ENCODE data around the gene FAM117B. TPM values are rescaled to one million over a fixed set of nuclear protein-coding genes. Genes with fewer than 3 reads are reported as not detected.

FAM117B gene
- total RNA-seq, 1 donor from 2014 or later, result 28.9 TPM

GRCh38 chr2:202693503-202693902 is 58.7 kb downstream of the FAM117B start:
- Mint-ChIP-seq H3K9me3 (ENCODE audit: unreplicated experiment) (no peaks in the 10 kb centered on the region), H3K27me3 (ENCODE audit: unreplicated experiment) (no peaks in the 10 kb centered on the region), H3K36me3 (ENCODE audit: unreplicated experiment) (no peaks in the 10 kb centered on the region), H3K4me1 (ENCODE audit: low read depth, unreplicated experiment) (no peaks in the 10 kb centered on the region), H3K4me3 (ENCODE audit: unreplicated experiment) (no peak overlapping the region), H3K27ac (ENCODE audit: unreplicated experiment) (no peak overlapping the region)
- DNase-seq, result no peak
- no peak for TF ChIP-seq CTCF (IDR thresholded peaks at IDR 0.05; ENCODE audit: partially characterized antibody, unreplicated experiment)

DNA sequence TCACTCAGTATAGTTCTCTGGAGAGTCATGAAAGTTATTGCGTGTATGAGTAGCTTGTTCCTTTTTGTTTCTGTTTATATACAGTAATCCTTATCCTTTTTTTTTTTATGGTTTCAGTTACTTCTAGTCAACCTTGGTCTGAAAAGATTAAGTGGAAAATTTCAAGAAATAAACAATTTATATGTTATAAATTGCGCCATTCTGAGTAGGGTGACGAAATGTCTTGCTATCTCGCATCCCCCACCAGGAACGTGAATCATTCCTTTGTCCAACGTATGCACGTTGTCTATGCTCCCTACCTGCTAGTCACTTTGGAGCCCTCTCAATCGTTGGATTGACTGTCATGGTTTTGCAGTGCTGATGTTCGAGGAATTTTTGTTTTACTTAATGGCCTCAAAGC is 60.4 kb downstream of the FAM117B start:
- no peak overlapping the region for H3K27ac Mint-ChIP-seq (ENCODE audit: unreplicated experiment)
- H3K36me3 Mint-ChIP-seq (ENCODE audit: unreplicated experiment), result no peaks in the 10 kb centered on the region

GRCh38 chr2:202700075-202700901 is 65.5 kb downstream of the FAM117B start:
- no peaks in the 10 kb centered on the region for H3K27me3 Mint-ChIP-seq (ENCODE audit: unreplicated experiment)
- H3K36me3 Mint-ChIP-seq (ENCODE audit: unreplicated experiment), result peaks cover 8% of the 10 kb centered on the region
- no peaks in the 10 kb centered on the region for H3K4me1 Mint-ChIP-seq (ENCODE audit: low read depth, unreplicated experiment)
- H3K4me3 Mint-ChIP-seq (ENCODE audit: unreplicated experiment), result no peak overlapping the region
- peaks cover 3% of the 10 kb centered on the region for H3K9me3 Mint-ChIP-seq (ENCODE audit: unreplicated experiment)
- no peak for DNase-seq
- no peak overlapping the region for H3K27ac Mint-ChIP-seq (ENCODE audit: unreplicated experiment)
- no peak for TF ChIP-seq CTCF (IDR thresholded peaks at IDR 0.05; ENCODE audit: partially characterized antibody, unreplicated experiment)

More for the DNA sequence above, 60.4 kb downstream of the FAM117B start:
- no peaks in the 10 kb centered on the region for H3K9me3 Mint-ChIP-seq (ENCODE audit: unreplicated experiment)
- no peaks in the 10 kb centered on the region for H3K27me3 Mint-ChIP-seq (ENCODE audit: unreplicated experiment)
- DNase-seq, result no peak
- no peak overlapping the region for H3K4me3 Mint-ChIP-seq (ENCODE audit: unreplicated experiment)
- no peaks in the 10 kb centered on the region for H3K4me1 Mint-ChIP-seq (ENCODE audit: low read depth, unreplicated experiment)
- no peak for TF ChIP-seq CTCF (IDR thresholded peaks at IDR 0.05; ENCODE audit: partially characterized antibody, unreplicated experiment)

GRCh38 chr2:202703091-202703490 is 68.3 kb downstream of the FAM117B start:
- Mint-ChIP-seq H3K4me3 (ENCODE audit: unreplicated experiment) (no peak overlapping the region), H3K27ac (ENCODE audit: unreplicated experiment) (no peak overlapping the region)

More at GRCh38 chr2:202703091-202703490, 68.3 kb downstream of the FAM117B start:
- DNase-seq, result no peak
- TF ChIP-seq CTCF (IDR thresholded peaks at IDR 0.05; ENCODE audit: partially characterized antibody, unreplicated experiment), result no peak
- H3K4me1 Mint-ChIP-seq (ENCODE audit: low read depth, unreplicated experiment), result no peaks in the 10 kb centered on the region
- no peaks in the 10 kb centered on the region for H3K27me3 Mint-ChIP-seq (ENCODE audit: unreplicated experiment)
- peaks cover 8% of the 10 kb centered on the region for H3K36me3 Mint-ChIP-seq (ENCODE audit: unreplicated experiment)
- peaks cover 3% of the 10 kb centered on the region for H3K9me3 Mint-ChIP-seq (ENCODE audit: unreplicated experiment)
